ENCODE results near the gene PDCD4.
A peak's percentile ranks its signal among the peaks of the same experiment; 100 is the strongest.
"Not testable (repeated sequence)": the region's sequence is repeated elsewhere in the genome, so short reads cannot be mapped to it uniquely, and the experiment has no call there.

The PDCD4 gene

DNA sequence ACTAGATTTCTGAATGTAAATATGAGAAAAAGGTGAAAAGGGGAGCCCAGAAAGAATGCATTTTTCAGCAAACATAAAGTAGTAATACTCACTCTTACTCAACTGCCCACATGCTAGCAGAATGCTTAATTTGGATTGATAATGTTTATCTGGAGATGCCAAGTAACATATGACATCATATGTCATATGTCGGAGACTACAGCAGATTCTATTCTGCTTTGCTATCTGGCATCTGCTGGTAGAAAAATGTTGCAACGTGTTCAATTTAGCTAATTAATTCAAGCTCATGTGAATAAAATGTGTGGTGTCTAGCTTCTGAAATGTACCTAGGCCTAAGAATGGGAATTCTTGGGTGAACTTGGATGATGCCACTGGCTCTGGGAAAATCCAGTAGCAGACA lies 42.7 kb downstream of the PDCD4 start:
- Histone ChIP-seq H3K36me3 (ENCODE audit: control insufficient read depth, insufficient read depth, low read length) (peaks cover 7% of the 10 kb centered on the region), H3K27ac (ENCODE audit: low read depth, low read length) (no peak overlapping the region), H3K4me1 (ENCODE audit: control insufficient read depth, insufficient read depth, low read length) (peaks cover 11% of the 10 kb centered on the region), H3K27me3 (ENCODE audit: control insufficient read depth, insufficient read depth, low read length) (no peaks in the 10 kb centered on the region), H3K9ac (ENCODE audit: low read length) (no peak overlapping the region), H3K9me3 (ENCODE audit: control insufficient read depth, insufficient read depth, low read depth, low read length) (no peaks in the 10 kb centered on the region), H3K4me3 (ENCODE audit: low read depth, low read length) (no peak overlapping the region)

DNA sequence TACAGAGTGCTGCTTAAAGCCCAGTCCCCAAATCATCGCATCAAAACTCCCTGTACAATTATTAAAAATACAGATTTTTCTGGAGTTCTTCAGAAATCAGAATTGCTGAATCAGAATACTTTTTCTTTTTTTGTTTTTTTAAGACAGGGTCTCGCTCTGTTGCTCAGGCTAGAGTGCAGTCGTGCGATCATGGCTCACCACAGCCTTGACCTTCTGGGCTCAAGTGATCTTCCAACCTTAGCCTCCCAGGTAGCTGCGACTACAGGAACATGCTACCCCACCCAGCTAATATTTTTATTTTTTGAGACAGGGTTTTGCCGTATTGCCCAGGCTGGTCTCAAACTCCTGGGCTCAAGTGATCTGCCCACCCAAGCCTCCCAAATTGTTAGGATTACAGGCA lies 43.3 kb downstream of the PDCD4 start:
- no peak overlapping the region for H3K27ac ChIP-seq (ENCODE audit: low read depth, low read length)
- peaks cover 11% of the 10 kb centered on the region for H3K4me1 ChIP-seq (ENCODE audit: control insufficient read depth, insufficient read depth, low read length)
- no peaks in the 10 kb centered on the region for H3K27me3 ChIP-seq (ENCODE audit: control insufficient read depth, insufficient read depth, low read length)
- no peaks in the 10 kb centered on the region for H3K9me3 ChIP-seq (ENCODE audit: control insufficient read depth, insufficient read depth, low read depth, low read length)
- no peak overlapping the region for H3K9ac ChIP-seq (ENCODE audit: low read length)
- H3K4me3 ChIP-seq (ENCODE audit: low read depth, low read length): no peak overlapping the region
- H3K36me3 ChIP-seq (ENCODE audit: control insufficient read depth, insufficient read depth, low read length): peaks cover 7% of the 10 kb centered on the region

DNA sequence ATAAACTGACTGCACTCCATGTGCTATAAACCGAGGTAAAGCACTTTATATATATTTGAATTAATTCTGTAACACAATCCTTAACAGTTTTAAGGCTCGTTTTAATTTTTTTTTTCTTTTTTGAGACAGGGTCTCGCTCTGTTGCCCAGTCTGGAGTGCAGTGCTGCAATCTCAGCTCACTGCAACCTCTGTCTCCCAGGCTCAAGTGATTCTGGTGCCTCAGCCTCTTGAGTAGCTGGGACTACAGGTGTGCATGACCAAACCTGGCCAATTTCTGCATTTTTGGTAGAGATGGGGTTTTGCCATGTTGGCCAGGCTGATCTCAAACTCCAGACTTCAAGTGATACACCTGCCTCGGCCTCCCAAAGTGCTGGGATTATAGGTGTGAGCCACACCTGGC lies 43.9 kb downstream of the PDCD4 start:
- not testable (repeated sequence) for H3K27me3 ChIP-seq (ENCODE audit: control insufficient read depth, insufficient read depth, low read length); H3K4me3 ChIP-seq (ENCODE audit: low read depth, low read length); H3K9ac ChIP-seq (ENCODE audit: low read length); H3K9me3 ChIP-seq (ENCODE audit: control insufficient read depth, insufficient read depth, low read depth, low read length); H3K27ac ChIP-seq (ENCODE audit: low read depth, low read length); H3K36me3 ChIP-seq (ENCODE audit: control insufficient read depth, insufficient read depth, low read length)
- peaks cover 13% of the 10 kb centered on the region for H3K4me1 ChIP-seq (ENCODE audit: control insufficient read depth, insufficient read depth, low read length)

DNA sequence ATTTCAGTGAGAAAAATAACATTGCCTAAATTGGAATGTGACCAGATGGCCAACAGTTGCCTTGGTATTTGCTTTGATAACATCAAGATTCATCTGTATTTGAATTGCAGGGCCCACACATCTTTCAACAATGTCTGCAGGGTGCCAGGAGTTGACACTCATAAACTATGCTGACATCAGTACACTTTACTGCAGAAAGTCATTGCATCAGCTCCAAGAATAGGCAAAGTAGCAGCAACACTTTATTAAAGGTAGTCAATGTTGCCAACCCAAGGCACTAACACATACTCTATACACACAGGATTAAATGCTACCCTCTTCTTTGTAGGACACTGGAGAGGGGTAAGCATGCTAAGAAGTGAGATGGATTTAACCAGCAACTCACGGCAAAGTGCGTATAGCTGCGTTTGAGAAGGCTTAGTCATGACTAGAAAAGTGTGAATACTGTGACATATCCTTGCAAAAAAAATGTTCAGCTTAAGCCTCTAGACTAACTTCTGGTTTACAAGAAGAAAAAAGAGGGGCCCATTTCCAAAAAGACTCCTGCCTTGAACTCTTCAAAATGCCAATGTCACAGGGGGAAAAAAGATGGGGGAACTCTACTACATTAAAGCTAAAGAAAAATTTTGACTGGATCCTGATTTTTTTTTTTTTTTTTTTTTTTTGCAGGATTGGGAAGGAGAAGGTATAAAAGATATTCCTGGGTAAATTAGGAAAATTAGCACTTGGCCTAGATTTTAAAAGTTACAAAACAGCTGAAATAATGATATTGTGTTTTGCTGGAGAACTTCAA lies 45.0 kb downstream of the PDCD4 start:
- H3K27me3 ChIP-seq (ENCODE audit: control insufficient read depth, insufficient read depth, low read length): no peaks in the 10 kb centered on the region
- no peak overlapping the region for H3K27ac ChIP-seq (ENCODE audit: low read depth, low read length)
- H3K9ac ChIP-seq (ENCODE audit: low read length): no peak overlapping the region
- H3K36me3 ChIP-seq (ENCODE audit: control insufficient read depth, insufficient read depth, low read length): peaks cover 5% of the 10 kb centered on the region
- peaks cover 14% of the 10 kb centered on the region for H3K4me1 ChIP-seq (ENCODE audit: control insufficient read depth, insufficient read depth, low read length)
- H3K9me3 ChIP-seq (ENCODE audit: control insufficient read depth, insufficient read depth, low read depth, low read length): no peaks in the 10 kb centered on the region
- H3K4me3 ChIP-seq (ENCODE audit: low read depth, low read length): no peak overlapping the region

DNA sequence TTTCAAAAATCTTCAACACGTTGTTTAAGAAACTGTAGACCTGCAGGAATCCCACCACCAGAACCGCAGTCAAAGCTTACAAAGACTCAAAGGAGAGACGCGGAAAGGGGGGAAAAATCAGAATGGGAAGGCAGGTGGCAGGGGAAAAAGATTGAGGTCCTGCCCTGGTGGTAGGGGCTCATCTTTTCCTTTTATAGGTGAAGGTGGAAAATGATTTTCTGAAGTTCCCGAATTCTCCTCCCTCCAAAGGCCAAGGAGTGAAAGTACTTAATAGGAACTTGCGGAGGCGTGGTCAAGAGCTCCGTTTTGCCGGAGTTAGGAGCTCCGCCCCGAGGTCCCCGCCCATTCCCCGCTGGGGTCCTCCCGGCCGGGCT lies 46.5 kb downstream of the PDCD4 start:
- 0 out of 2 replicates have a peak, but pooled peaks cover 4% of the 10 kb centered on the region for H3K36me3 ChIP-seq (ENCODE audit: control insufficient read depth, insufficient read depth, low read length)
- peak overlapping the region; percentile 82 for H3K27ac ChIP-seq (ENCODE audit: low read depth, low read length)
- H3K27me3 ChIP-seq (ENCODE audit: control insufficient read depth, insufficient read depth, low read length): no peaks in the 10 kb centered on the region
- peak overlapping the region; percentile 85 for H3K9ac ChIP-seq (ENCODE audit: low read length)
- peak overlapping the region; percentile 79 for H3K4me3 ChIP-seq (ENCODE audit: low read depth, low read length)
- peaks cover 14% of the 10 kb centered on the region for H3K4me1 ChIP-seq (ENCODE audit: control insufficient read depth, insufficient read depth, low read length)
- no peaks in the 10 kb centered on the region for H3K9me3 ChIP-seq (ENCODE audit: control insufficient read depth, insufficient read depth, low read depth, low read length)

DNA sequence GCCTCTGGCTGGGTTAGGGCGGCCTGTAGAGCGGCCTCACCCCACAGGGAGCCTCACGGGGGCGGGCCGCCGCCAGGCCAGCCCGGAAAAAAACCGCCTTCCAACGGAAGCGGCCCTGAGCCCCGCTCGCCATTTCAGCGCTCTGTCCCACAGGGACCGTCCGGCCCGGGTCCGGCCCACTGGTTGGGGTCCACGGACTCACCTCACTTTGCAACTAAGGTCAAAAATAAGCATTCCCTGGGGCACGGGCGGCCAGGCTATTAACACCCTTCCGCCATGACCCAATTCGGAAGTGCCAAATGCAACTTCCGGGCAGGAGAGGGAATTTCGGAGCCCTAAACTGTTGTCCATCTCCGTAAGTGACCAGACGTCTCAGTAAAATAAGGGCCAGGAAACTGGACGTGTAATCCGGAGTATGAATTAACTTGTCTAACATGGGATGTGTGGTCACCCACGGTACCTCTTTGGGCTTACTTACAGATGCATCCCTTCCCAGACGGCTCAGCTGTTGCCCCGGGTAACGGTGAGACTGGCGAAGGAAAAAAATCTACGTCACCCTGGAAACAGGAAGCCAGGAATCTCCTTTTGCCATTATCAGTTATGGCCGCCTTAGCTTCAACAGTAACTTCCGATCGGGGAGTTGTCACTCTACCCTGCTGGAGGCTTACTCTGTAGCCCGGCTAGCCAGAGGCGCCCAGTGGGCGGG lies 47.1 kb downstream of the PDCD4 start, which contains the start of gene BBIP1:
TSS of gene BBIP1 (minus strand) at position 538 of the 706 bp plus-strand sequence. CDS start 1,023 bp downstream, outside the sequence.
- Histone ChIP-seq H3K27me3 (ENCODE audit: control insufficient read depth, insufficient read depth, low read length) (no peaks in the 10 kb centered on the region), H3K9me3 (ENCODE audit: control insufficient read depth, insufficient read depth, low read depth, low read length) (no peaks in the 10 kb centered on the region), H3K9ac (ENCODE audit: low read length) (peak within 1 kb of the TSS; percentile 85), H3K4me3 (ENCODE audit: low read depth, low read length) (peak within 1 kb of the TSS; percentile 97), H3K36me3 (ENCODE audit: control insufficient read depth, insufficient read depth, low read length) (0 out of 2 replicates have a peak, but pooled peaks cover 4% of the 10 kb centered on the region), H3K4me1 (ENCODE audit: control insufficient read depth, insufficient read depth, low read length) (peaks cover 14% of the 10 kb centered on the region), H3K27ac (ENCODE audit: low read depth, low read length) (peak within 1 kb of the TSS; percentile 82)

DNA sequence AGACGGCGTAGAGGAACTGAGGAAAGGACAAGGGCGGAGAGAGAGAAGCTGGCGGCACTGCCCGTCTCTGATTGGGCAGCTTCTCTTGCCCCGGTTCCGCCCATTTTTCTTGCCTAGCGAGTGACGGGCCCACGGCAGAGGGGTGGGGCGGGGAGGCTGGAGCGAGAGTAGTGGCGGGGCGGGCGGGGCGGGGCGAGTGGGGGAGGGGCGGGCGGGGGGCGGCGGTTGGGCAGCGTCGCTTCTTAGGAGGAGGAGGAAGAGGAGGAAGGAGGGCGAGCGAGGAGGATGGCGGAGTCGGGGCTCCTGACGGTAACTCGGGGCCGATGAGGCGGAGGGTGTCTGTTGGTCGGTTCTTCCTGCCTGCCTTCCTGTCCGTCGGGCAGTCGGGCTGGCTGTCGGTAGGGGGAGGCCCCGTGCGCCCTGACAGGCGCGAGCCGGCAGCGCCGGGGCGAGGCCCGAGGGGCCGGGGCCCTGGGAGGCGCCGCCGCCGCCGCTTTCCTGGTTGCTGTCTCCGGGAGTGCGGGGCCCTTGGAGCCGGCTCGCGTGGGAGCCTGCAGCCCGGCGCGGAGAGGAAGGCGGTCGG lies 47.7 kb downstream of the PDCD4 start, which contains the start of gene SHOC2:
TSS of gene SHOC2 (plus strand) at position 256 of the 583 bp plus-strand sequence. CDS start 44,755 bp downstream, outside the sequence.
- Histone ChIP-seq H3K9me3 (ENCODE audit: control insufficient read depth, insufficient read depth, low read depth, low read length) (no peaks in the 10 kb centered on the region), H3K4me1 (ENCODE audit: control insufficient read depth, insufficient read depth, low read length) (peaks cover 14% of the 10 kb centered on the region), H3K27me3 (ENCODE audit: control insufficient read depth, insufficient read depth, low read length) (no peaks in the 10 kb centered on the region), H3K27ac (ENCODE audit: low read depth, low read length) (peak within 1 kb of the TSS; percentile 82), H3K4me3 (ENCODE audit: low read depth, low read length) (peak within 1 kb of the TSS; percentile 97), H3K36me3 (ENCODE audit: control insufficient read depth, insufficient read depth, low read length) (0 out of 2 replicates have a peak, but pooled peaks cover 4% of the 10 kb centered on the region), H3K9ac (ENCODE audit: low read length) (peak within 1 kb of the TSS; percentile 80)

DNA sequence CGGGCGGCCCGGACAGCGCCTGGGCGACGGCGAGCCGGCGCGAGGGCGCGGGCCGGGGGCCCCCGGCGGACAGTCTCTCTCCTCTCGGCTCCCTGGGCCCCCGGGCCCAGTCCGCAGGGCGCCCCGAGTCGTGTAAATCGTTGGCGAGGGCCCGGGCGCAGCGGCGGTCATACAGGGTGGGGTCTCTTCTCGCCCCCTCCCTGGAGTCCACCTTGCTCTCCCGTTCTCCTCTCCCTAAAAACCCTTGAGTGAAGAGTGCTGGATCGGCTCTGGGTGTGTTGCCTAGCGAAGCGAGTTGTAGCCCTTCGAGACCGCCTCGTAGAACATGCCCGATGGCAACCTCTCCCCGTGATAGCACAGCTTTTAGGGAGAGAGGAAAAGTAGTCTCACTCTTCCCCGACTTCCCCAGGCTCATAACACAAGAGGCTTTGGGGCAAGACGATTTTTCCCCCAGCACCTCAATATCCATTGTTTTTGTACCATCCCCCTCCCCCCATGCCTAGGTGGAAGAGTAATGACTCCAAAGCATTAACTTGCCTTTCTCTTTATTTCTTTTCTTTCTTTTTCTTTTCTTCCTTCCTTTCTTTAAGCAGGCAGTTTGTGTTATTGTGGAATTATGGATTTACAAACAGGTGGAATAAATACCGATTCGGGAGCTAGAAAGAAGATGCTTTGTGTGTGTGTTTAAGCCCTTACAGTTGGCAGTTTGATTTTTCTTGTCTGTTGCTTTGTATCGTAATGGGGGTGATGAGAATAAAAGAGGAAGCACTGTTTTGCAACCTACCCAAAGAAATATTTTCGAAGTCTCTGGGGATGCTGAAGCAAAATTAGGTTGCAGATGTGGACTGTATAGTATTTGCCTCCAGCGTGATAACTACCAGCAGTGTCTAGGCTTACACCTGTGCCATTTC lies 48.5 kb downstream of the PDCD4 start:
- no peaks in the 10 kb centered on the region for H3K9me3 ChIP-seq (ENCODE audit: control insufficient read depth, insufficient read depth, low read depth, low read length)
- no peaks in the 10 kb centered on the region for H3K36me3 ChIP-seq (ENCODE audit: control insufficient read depth, insufficient read depth, low read length)
- peak overlapping the region; percentile 97 for H3K4me3 ChIP-seq (ENCODE audit: low read depth, low read length)
- H3K9ac ChIP-seq (ENCODE audit: low read length): peak overlapping the region; percentile 74
- H3K4me1 ChIP-seq (ENCODE audit: control insufficient read depth, insufficient read depth, low read length): peaks cover 14% of the 10 kb centered on the region
- H3K27me3 ChIP-seq (ENCODE audit: control insufficient read depth, insufficient read depth, low read length): no peaks in the 10 kb centered on the region
- no peak overlapping the region for H3K27ac ChIP-seq (ENCODE audit: low read depth, low read length)

DNA sequence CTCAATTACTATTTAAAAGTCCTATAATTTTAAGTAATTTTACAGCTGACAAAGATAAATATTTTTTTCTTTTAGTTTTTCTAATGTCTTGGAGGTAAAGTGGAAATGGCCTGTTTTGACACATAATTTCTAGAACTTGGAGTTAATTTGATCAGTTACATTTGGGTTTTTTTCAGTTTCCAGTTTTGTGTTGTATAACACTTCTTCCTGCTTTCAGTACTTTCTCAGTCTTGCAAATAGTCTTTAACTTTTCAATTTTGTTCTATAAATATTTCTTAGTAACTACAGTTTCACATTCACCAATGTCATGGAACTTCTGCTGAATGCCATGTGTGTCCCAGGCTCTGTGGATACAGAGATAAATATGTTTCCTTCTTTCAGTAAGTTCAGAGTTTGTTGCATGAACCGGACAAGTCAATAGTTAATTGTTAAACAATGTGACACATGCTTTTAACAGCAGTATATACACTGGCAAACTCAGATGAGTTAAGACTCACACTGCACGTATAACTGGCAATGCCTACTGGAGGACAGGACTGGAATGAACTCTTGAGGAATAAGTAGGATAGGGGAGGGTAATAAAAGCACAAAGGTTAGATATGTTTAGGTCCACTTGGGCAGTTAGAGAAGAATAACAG lies 52.2 kb downstream of the PDCD4 start:
- H3K27ac ChIP-seq (ENCODE audit: low read depth, low read length): no peak overlapping the region
- H3K9ac ChIP-seq (ENCODE audit: low read length): no peak overlapping the region
- no peak overlapping the region for H3K4me3 ChIP-seq (ENCODE audit: low read depth, low read length)
- 0 out of 2 replicates have a peak, but pooled peaks cover 2% of the 10 kb centered on the region for H3K4me1 ChIP-seq (ENCODE audit: control insufficient read depth, insufficient read depth, low read length)
- H3K36me3 ChIP-seq (ENCODE audit: control insufficient read depth, insufficient read depth, low read length): no peaks in the 10 kb centered on the region
- H3K9me3 ChIP-seq (ENCODE audit: control insufficient read depth, insufficient read depth, low read depth, low read length): no peaks in the 10 kb centered on the region
- H3K27me3 ChIP-seq (ENCODE audit: control insufficient read depth, insufficient read depth, low read length): no peaks in the 10 kb centered on the region

DNA sequence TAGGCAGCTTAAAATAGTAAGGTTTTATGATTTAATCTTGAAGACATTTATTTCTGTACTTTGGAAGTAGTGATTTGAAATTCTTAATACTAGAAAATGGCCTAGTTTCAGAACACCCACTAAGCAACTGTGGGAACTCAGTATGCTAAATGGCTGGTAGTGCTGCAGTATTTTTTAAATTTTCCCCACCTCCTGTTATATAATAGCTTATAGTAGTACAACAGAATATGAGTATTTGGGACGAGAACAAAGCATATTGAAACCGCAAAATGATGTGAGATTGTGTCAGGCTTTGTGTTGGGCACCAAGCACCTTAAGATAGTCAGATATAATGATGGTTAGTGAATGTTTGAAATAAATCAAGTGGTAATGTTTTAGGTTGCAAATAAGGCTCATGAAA lies 55.7 kb downstream of the PDCD4 start:
- Histone ChIP-seq H3K4me3 (ENCODE audit: low read depth, low read length) (no peak overlapping the region), H3K9me3 (ENCODE audit: control insufficient read depth, insufficient read depth, low read depth, low read length) (no peaks in the 10 kb centered on the region), H3K4me1 (ENCODE audit: control insufficient read depth, insufficient read depth, low read length) (peaks cover 12% of the 10 kb centered on the region), H3K27me3 (ENCODE audit: control insufficient read depth, insufficient read depth, low read length) (no peaks in the 10 kb centered on the region), H3K9ac (ENCODE audit: low read length) (no peak overlapping the region), H3K36me3 (ENCODE audit: control insufficient read depth, insufficient read depth, low read length) (no peaks in the 10 kb centered on the region), H3K27ac (ENCODE audit: low read depth, low read length) (no peak overlapping the region)
